GM12892 (cell line): ENCODE results near the gene HOXA3.

ENCODE experiments used
- POLR2A ChIP-seq: IDR thresholded peaks from 2 replicates; pipeline ENCODE4 v1.6.1; 2011; ENCODE audit warnings: low read depth, low read length, control low read depth
- POLR2AphosphoS5 ChIP-seq: IDR thresholded peaks from 2 replicates; pipeline ENCODE4 v1.6.1; 2011; ENCODE audit warnings: low read depth, low read length, control low read depth

- TF ChIP-seq POLR2A = no peak
- no peak for TF ChIP-seq POLR2AphosphoS5
Observed at GRCh38 chr7:27167916-27168264, 15.5 kb upstream of the HOXA3 start.
